GM18505 (cell line): ENCODE data around the gene TRPV3.
"Not testable (repeated sequence)": the region's sequence is repeated elsewhere in the genome, so short reads cannot be mapped to it uniquely, and the experiment has no call there.

Experiments
- ATAC-seq: cut with Tn5 transposase; IDR thresholded peaks from one replicate; pipeline ENCODE4 v1.9.1; 2021; ENCODE audit not compliant: unreplicated experiment
- POLR2A ChIP-seq: IDR thresholded peaks from 4 replicates; pipeline ENCODE4 v1.6.1; 2011; ENCODE audit warnings: borderline replicate concordance; ENCODE audit not compliant: insufficient read depth, insufficient read length; ENCODE audit errors: extremely low read depth

The TRPV3 gene

GRCh38 chr17:3528880-3529511, 28.6 kb downstream of the TRPV3 start:
- no peak for ATAC-seq
- TF ChIP-seq POLR2A: no peak

- no peak for ATAC-seq
Measured at GRCh38 chr17:3528403-3528851, 29.2 kb downstream of the TRPV3 start.

GRCh38 chr17:3527896-3528295, 29.7 kb downstream of the TRPV3 start:
- no peak for TF ChIP-seq POLR2A
- no peak for ATAC-seq

More at GRCh38 chr17:3528403-3528851, 29.2 kb downstream of the TRPV3 start:
- TF ChIP-seq POLR2A: no peak

- TF ChIP-seq POLR2A: no peak
- no peak for ATAC-seq
Measured at GRCh38 chr17:3527468-3527867, 30.1 kb downstream of the TRPV3 start.

GRCh38 chr17:3526971-3527370, 30.6 kb downstream of the TRPV3 start:
- ATAC-seq: no peak
- TF ChIP-seq POLR2A: no peak

GRCh38 chr17:3526491-3526890, 31.1 kb downstream of the TRPV3 start:
- TF ChIP-seq POLR2A: no peak
- ATAC-seq: no peak

GRCh38 chr17:3524024-3524423, 33.6 kb downstream of the TRPV3 start:
- TF ChIP-seq POLR2A: no peak
- no peak for ATAC-seq

- not testable (repeated sequence) for ATAC-seq
Measured at GRCh38 chr17:3519472-3519871, 38.1 kb downstream of the TRPV3 start.

- ATAC-seq: no peak
- no peak for TF ChIP-seq POLR2A
Measured at GRCh38 chr17:3514873-3515272, 42.7 kb downstream of the TRPV3 start.

GRCh38 chr17:3514167-3514566, 43.4 kb downstream of the TRPV3 start:
- not testable (repeated sequence) for ATAC-seq

GRCh38 chr17:3513305-3514035, 44.1 kb downstream of the TRPV3 start:
- no peak for TF ChIP-seq POLR2A
- no peak for ATAC-seq

GRCh38 chr17:3512505-3513171, 45.0 kb downstream of the TRPV3 start:
- no peak for ATAC-seq
- no peak for TF ChIP-seq POLR2A

GRCh38 chr17:3511852-3512504, 45.6 kb downstream of the TRPV3 start:
- ATAC-seq: no peak
- no peak for TF ChIP-seq POLR2A
